ENCODE measurements around the gene IZUMO1R.

DNA sequence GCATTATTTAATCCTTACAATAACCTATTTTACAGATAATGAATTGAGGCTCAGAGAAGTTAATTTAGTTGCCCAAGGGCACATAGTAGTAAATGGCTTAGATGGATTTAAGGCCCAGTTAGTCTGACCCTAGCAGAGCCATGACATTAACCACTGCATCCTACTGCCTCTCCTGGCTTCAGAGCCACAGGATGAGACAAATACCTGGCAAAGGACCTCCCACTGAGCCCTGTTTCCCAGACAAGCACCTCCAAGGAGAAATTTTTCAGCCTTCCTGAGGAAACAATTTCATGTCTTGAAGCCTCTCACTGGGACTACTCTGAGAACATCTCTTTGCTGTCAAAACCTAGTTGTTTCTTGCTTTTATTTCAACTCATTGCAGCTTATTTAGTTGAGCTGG is 28.4 kb downstream of the IZUMO1R start:
- no peak for TF ChIP-seq EZH2 (IDR thresholded peaks at IDR 0.05; ENCODE audit: borderline replicate concordance, low read depth, low read length, poor library complexity, severe bottlenecking)
- TF ChIP-seq, protein P1, sequence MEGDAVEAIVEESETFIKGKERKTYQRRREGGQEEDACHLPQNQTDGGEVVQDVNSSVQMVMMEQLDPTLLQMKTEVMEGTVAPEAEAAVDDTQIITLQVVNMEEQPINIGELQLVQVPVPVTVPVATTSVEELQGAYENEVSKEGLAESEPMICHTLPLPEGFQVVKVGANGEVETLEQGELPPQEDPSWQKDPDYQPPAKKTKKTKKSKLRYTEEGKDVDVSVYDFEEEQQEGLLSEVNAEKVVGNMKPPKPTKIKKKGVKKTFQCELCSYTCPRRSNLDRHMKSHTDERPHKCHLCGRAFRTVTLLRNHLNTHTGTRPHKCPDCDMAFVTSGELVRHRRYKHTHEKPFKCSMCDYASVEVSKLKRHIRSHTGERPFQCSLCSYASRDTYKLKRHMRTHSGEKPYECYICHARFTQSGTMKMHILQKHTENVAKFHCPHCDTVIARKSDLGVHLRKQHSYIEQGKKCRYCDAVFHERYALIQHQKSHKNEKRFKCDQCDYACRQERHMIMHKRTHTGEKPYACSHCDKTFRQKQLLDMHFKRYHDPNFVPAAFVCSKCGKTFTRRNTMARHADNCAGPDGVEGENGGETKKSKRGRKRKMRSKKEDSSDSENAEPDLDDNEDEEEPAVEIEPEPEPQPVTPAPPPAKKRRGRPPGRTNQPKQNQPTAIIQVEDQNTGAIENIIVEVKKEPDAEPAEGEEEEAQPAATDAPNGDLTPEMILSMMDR (conservative IDR thresholded peaks at IDR 0.05; ENCODE audit: low read depth, low read length), result no peak
